AG04449 (cell line): ENCODE measurements around the gene CCM2L.

Source experiments
- CTCF ChIA-PET: fragments of 350-600 bp; formaldehyde crosslinking; extraction: SDS; loops from one replicate; lab custom pipeline; 2021; ENCODE audit warnings: antibody characterized with exemption; lab: Yijun Ruan, JAX
- POLR2A ChIA-PET: fragments of 400-600, 350-600 bp; formaldehyde crosslinking; extraction: SDS; loops from one replicate; lab custom pipeline; 2020; ENCODE audit warnings: antibody characterized with exemption, inconsistent platforms; lab: Yijun Ruan, JAX
- DNase-seq: peaks from one replicate; pipeline ENCODE4 v3.0.0-alpha.2; 2010; ENCODE audit warnings: low read depth, low spot score
- H3K4me3 ChIP-seq: 2 replicates; pipeline ENCODE4 v1.5.1; 2011; ENCODE audit warnings: low read depth, mild to moderate bottlenecking, control low read depth, low read length
- CTCF ChIP-seq: IDR thresholded peaks from one replicate; pipeline ENCODE4 v1.5.1; 2011; ENCODE audit warnings: mild to moderate bottlenecking, moderate library complexity, low read length, control low read depth, inconsistent platforms; ENCODE audit not compliant: insufficient read depth; ENCODE audit errors: missing control alignments

Gene CCM2L

GRCh38 chr20:32063695-32064094 is 53.5 kb downstream of the CCM2L start:
- no peak for DNase-seq
- ChIA-PET POLR2A (no interaction called here), CTCF (interaction anchor here (1.3 to 5.2 kb wide), 3 partner anchors 32 to 211 kb away, joined by 3 to 28 read pairs (median 3); no protein-coding TSS in a partner anchor)
- TF ChIP-seq CTCF = no peak
- H3K4me3 ChIP-seq = no peak overlapping the region

GRCh38 chr20:32064667-32065066 is 54.4 kb downstream of the CCM2L start:
- no peak for DNase-seq
- no peak for TF ChIP-seq CTCF
- POLR2A ChIA-PET = no interaction called here
- CTCF ChIA-PET = interaction anchor here (1.3 to 16.4 kb wide), 4 partner anchors 27 to 212 kb away, joined by 3 to 105 read pairs (median 16); no protein-coding TSS in a partner anchor
- no peak overlapping the region for H3K4me3 ChIP-seq

- TF ChIP-seq CTCF = no peak
- ChIA-PET CTCF (interaction anchor here (0.6 to 16.4 kb wide), 5 partner anchors 9 to 244 kb away, joined by 3 to 105 read pairs (median 7); no protein-coding TSS in a partner anchor), POLR2A (interaction anchor here (0.6 to 1.2 kb wide), 2 partner anchors 29 to 523 kb away, joined by 3 read pairs; no protein-coding TSS in a partner anchor)
- peak; percentile 93 for DNase-seq
- H3K4me3 ChIP-seq = no peak overlapping the region
Measured at GRCh38 chr20:32067234-32067821, 57.1 kb downstream of the CCM2L start.

GRCh38 chr20:32068174-32068573 is 57.9 kb downstream of the CCM2L start:
- CTCF ChIA-PET = interaction anchor here (1.0 to 16.4 kb wide), 3 partner anchors 10 to 36 kb away, joined by 3 to 105 read pairs (median 3); no protein-coding TSS in a partner anchor
- POLR2A ChIA-PET = no interaction called here

GRCh38 chr20:32069711-32070110 is 59.5 kb downstream of the CCM2L start:
- no peak overlapping the region for H3K4me3 ChIP-seq
- no peak for DNase-seq
- POLR2A ChIA-PET = no interaction called here
- CTCF ChIA-PET = interaction anchor here (16.4 kb wide), 1 partner anchor 22 kb away, joined by 105 read pairs; no protein-coding TSS in a partner anchor
- no peak for TF ChIP-seq CTCF

More at GRCh38 chr20:32068174-32068573, 57.9 kb downstream of the CCM2L start:
- no peak overlapping the region for H3K4me3 ChIP-seq
- no peak for DNase-seq
- TF ChIP-seq CTCF = no peak

GRCh38 chr20:32070282-32070681 is 60.0 kb downstream of the CCM2L start:
- ChIA-PET POLR2A (no interaction called here), CTCF (interaction anchor here (16.4 kb wide), 1 partner anchor 21 kb away, joined by 105 read pairs; no protein-coding TSS in a partner anchor)
- H3K4me3 ChIP-seq = no peak overlapping the region
- TF ChIP-seq CTCF = no peak
- DNase-seq = no peak
